SK-N-SH (cell line): ENCODE results near the gene NTN1. TPM values are rescaled to one million over a fixed set of nuclear protein-coding genes. Genes with fewer than 3 reads are reported as not detected.

ENCODE experiments used
- CTCF ChIA-PET: fragments of 300-600, 350-600 bp; formaldehyde crosslinking; extraction: SDS; loops from one replicate; lab custom pipeline; 2021; lab: Yijun Ruan, JAX
- POLR2A ChIA-PET: fragments of 350-600 bp; sonication (Branson Sonifier 250); formaldehyde crosslinking; extraction: SDS; loops from one replicate; lab custom pipeline; 2020; ENCODE audit warnings: antibody characterized with exemption, inconsistent platforms; lab: Yijun Ruan, JAX
- DNase-seq: peaks from one replicate; pipeline ENCODE4 v3.0.0; 2012
- H2AFZ ChIP-seq: fragments of 200-600 bp; sonication (generic); 2 replicates; pipeline ENCODE4 v1.8.1; 2016; ENCODE audit warnings: antibody characterized with exemption, mild to moderate bottlenecking, low read depth
- H3F3A ChIP-seq: fragments of 200-600 bp; sonication (generic); replicated peaks from 2 replicates; pipeline ENCODE3; 2016; ENCODE audit warnings: antibody characterized with exemption, mild to moderate bottlenecking; ENCODE audit not compliant: insufficient read depth
- H3K27ac ChIP-seq, 2 experiments: fragments of 200-500 bp in 1 of 2; fragments of 200-600 bp in 1 of 2; sonication (Bioruptor generic) in 1 of 2; sonication (generic), shearing (Covaris generic) in 1 of 2; 2 replicates each; pipeline versions ENCODE4 v1.5.1 to v1.6.1; 2014 to 2016; ENCODE audit warnings: low read depth in 2 of 2, inconsistent platforms in 1 of 2, low read length in 1 of 2, mild to moderate bottlenecking in 1 of 2, mixed read lengths in 1 of 2
- H3K27me3 ChIP-seq: fragments of 200-600 bp; sonication (generic), shearing (Covaris generic); 2 replicates; pipeline ENCODE4 v1.6.1; 2016; ENCODE audit warnings: mixed run types; ENCODE audit not compliant: insufficient read depth
- H3K36me3 ChIP-seq, 2 experiments: fragments of 200-500 bp in 1 of 2; fragments of 200-600 bp in 1 of 2; sonication (Bioruptor generic) in 1 of 2; sonication (generic) in 1 of 2; replicated peaks in 1 of 2; 2 replicates each; pipeline versions ENCODE3 to v1.5.1; 2014 to 2016; ENCODE audit warnings: low read length in 1 of 2, mild to moderate bottlenecking in 1 of 2; ENCODE audit not compliant: insufficient read depth in 2 of 2, control insufficient read depth in 1 of 2
- H3K4me1 ChIP-seq, 2 experiments: fragments of 200-500 bp in 1 of 2; fragments of 200-600 bp in 1 of 2; sonication (Bioruptor generic) in 1 of 2; sonication (generic), shearing (Covaris generic) in 1 of 2; 2 replicates each; pipeline versions ENCODE4 v1.5.1 to v1.6.1; 2014 to 2016; ENCODE audit warnings: low read depth in 1 of 2, low read length in 1 of 2, mixed run types in 1 of 2; ENCODE audit not compliant: insufficient read depth in 2 of 2, control insufficient read depth in 1 of 2
- H3K4me2 ChIP-seq: fragments of 200-600 bp; sonication (generic), shearing (Covaris generic); 2 replicates; pipeline ENCODE4 v1.6.1; 2017; ENCODE audit warnings: mixed run types
- H3K4me3 ChIP-seq, 2 experiments: fragments of 200-500 bp in 1 of 2; fragments of 200-600 bp in 1 of 2; sonication (Bioruptor generic) in 1 of 2; sonication (generic), shearing (Covaris generic) in 1 of 2; 2 replicates each; pipeline versions ENCODE4 v1.5.1 to v1.8.1; 2014 to 2016; ENCODE audit warnings: low read depth in 2 of 2, inconsistent platforms in 1 of 2, low read length in 1 of 2, mild to moderate bottlenecking in 1 of 2, mixed read lengths in 1 of 2, moderate library complexity in 1 of 2
- H3K79me2 ChIP-seq: fragments of 200-600 bp; sonication (generic); 2 replicates; pipeline ENCODE4 v1.8.1; 2017; ENCODE audit warnings: mild to moderate bottlenecking; ENCODE audit not compliant: insufficient read depth
- H3K9ac ChIP-seq: fragments of 200-600 bp; sonication (generic); 2 replicates; pipeline ENCODE4 v1.6.1; 2017; ENCODE audit warnings: mixed run types
- H3K9me2 ChIP-seq: fragments of 200-600 bp; sonication (generic); 2 replicates; pipeline ENCODE4 v1.6.1; 2017; ENCODE audit warnings: mixed run types
- H3K9me3 ChIP-seq: fragments of 200-600 bp; sonication (generic); 2 replicates; pipeline ENCODE4 v1.6.1; 2017; ENCODE audit warnings: mixed run types, mild to moderate bottlenecking, moderate library complexity
- H4K20me1 ChIP-seq: fragments of 200-600 bp; sonication (generic); 2 replicates; pipeline ENCODE4 v1.6.1; 2017; ENCODE audit warnings: mild to moderate bottlenecking, mixed run types; ENCODE audit not compliant: insufficient read depth
- CHD2 ChIP-seq: fragments of 150-350 bp; IDR thresholded peaks from 2 replicates; pipeline ENCODE4 v1.6.1; 2018; ENCODE audit warnings: low read length; ENCODE audit not compliant: partially characterized antibody
- CTCF ChIP-seq: fragments of 200-600 bp; sonication (generic); IDR thresholded peaks from 2 replicates; pipeline ENCODE4 v1.6.1; 2017; ENCODE audit warnings: antibody characterized with exemption, mild to moderate bottlenecking, moderate library complexity
- ELF1 ChIP-seq: IDR thresholded peaks from 2 replicates; pipeline ENCODE4 v1.4.0; 2012
- FOXJ3 ChIP-seq: sonication (generic); formaldehyde crosslinking; IDR thresholded peaks from 2 replicates; pipeline ENCODE4 v1.5.1; 2020; ENCODE audit warnings: mild to moderate bottlenecking, missing genetic modification reagents
- GATA2 ChIP-seq: sonication (generic); formaldehyde crosslinking; IDR thresholded peaks from 2 replicates; pipeline ENCODE4 v1.5.0; 2020; ENCODE audit warnings: mild to moderate bottlenecking, missing genetic modification reagents
- IRF3 ChIP-seq: fragments of 150-350 bp; IDR thresholded peaks from 2 replicates; pipeline ENCODE4 v1.6.1; 2016; ENCODE audit warnings: mild to moderate bottlenecking, low read depth, low read length
- JUND ChIP-seq: IDR thresholded peaks from 2 replicates; pipeline ENCODE4 v1.4.0; 2012
- MXI1 ChIP-seq: IDR thresholded peaks from 2 replicates; pipeline ENCODE4 v1.6.1; 2012; ENCODE audit warnings: mild to moderate bottlenecking, low read depth, low read length, improper control_type of control experiment
- NFIC ChIP-seq: IDR thresholded peaks from 2 replicates; pipeline ENCODE4 v1.4.0; 2012; ENCODE audit warnings: borderline replicate concordance
- NRF1 ChIP-seq: IDR thresholded peaks from 2 replicates; pipeline ENCODE4 v1.6.1; 2012; ENCODE audit warnings: low read depth, mild to moderate bottlenecking, low read length
- POLR2AphosphoS5 ChIP-seq: IDR thresholded peaks from 2 replicates; pipeline ENCODE4 v1.6.1; 2012; ENCODE audit warnings: low read depth, low read length
- RAD21 ChIP-seq: IDR thresholded peaks from 2 replicates; pipeline ENCODE4 v1.6.1; 2012; ENCODE audit warnings: mild to moderate bottlenecking, low read length
- RCOR1 ChIP-seq: fragments of 150-350 bp; IDR thresholded peaks from 2 replicates; pipeline ENCODE4 v1.6.1; 2017; ENCODE audit warnings: antibody characterized with exemption, low read length
- REST ChIP-seq: IDR thresholded peaks from 2 replicates; pipeline ENCODE4 v1.6.1; 2012; ENCODE audit warnings: mild to moderate bottlenecking, low read depth, low read length, moderate library complexity
- RFX5 ChIP-seq: IDR thresholded peaks from 2 replicates; pipeline ENCODE4 v1.6.1; 2012; ENCODE audit warnings: mild to moderate bottlenecking, improper control_type of control experiment, low read length
- RXRA ChIP-seq: IDR thresholded peaks from 2 replicates; pipeline ENCODE4 v1.4.0; 2012; ENCODE audit warnings: low read depth, mild to moderate bottlenecking, borderline replicate concordance
- SIN3A ChIP-seq: IDR thresholded peaks from 2 replicates; pipeline ENCODE4 v1.6.1; 2012; ENCODE audit warnings: low read depth, mild to moderate bottlenecking, low read length, moderate library complexity, borderline replicate concordance
- SMC3 ChIP-seq: IDR thresholded peaks from 2 replicates; pipeline ENCODE4 v1.6.1; 2012; ENCODE audit warnings: low read depth, low read length, improper control_type of control experiment
- WGBS: methylation state at CpG from one replicate; pipeline ENCODE4 v1.1.6; 2017; ENCODE audit warnings: low lambda C conversion rate; 5-methylcytosine and 5-hydroxymethylcytosine counted together
- polyA plus RNA-seq, 3 experiments: library from polyadenylated mRNA; depleted of rRNA; stranded (reverse); fragments of >200 nt; gene quantifications; 2 replicates each; pipeline ENCODE4 v1.2.3, GENCODE V29; 2012
- TF ChIP-seq, protein P1 (sequence below): fragments of 150-350 bp; IDR thresholded peaks from 2 replicates; pipeline ENCODE4 v1.6.1; 2017; ENCODE audit warnings: antibody characterized with exemption, low read length, low read depth, borderline replicate concordance
- TF ChIP-seq, protein P2 (sequence below): IDR thresholded peaks from 2 replicates; pipeline ENCODE4 v1.4.0; 2012; ENCODE audit warnings: low read depth, borderline replicate concordance
- TF ChIP-seq, protein P3 (sequence below): IDR thresholded peaks from 2 replicates; pipeline ENCODE4 v1.4.0; 2012; ENCODE audit warnings: low read depth, borderline replicate concordance
- TF ChIP-seq, protein P4 (sequence below): IDR thresholded peaks from 2 replicates; pipeline ENCODE4 v1.4.0; 2012; ENCODE audit warnings: low read depth

Gene NTN1
- polyA plus RNA-seq, 1 of the 3 experiments (the other 2 are of a cell fraction) = 0.05 TPM

DNA sequence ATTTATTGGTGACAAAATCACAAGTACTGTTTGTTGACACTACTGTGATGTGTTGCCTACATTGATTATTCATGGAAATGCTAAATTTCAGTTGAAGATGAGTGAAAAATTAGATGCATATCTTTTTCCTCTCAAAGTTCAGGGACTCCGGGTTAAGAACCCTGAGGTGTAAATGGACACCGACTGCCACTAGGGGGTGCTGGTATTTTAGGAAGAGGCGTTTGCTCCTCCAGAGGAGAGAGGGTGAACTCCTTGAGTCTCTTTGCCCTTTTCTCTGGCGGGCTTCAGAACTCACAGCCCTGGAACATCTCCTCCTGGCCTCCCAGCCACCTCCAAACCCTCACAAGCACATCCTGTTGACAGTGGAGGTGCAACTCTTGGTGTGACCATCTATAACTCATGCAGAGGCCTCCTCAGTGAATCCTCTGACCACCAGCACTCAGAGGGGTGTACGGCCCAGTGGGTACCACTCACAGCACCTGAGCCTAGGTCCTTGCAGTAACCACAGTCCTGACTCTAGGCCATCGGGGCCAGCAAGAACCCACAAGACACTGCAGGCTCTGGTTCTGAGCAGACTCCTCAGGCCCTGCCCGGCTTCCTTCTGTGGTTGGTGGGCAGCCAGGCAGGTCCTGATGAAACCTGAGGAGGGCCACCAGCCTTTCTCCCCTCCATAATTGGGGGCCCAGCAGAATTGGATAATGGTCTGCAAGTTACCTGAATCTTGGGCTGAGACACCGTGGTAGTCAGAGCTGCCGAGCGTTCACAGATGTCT lies 29.6 kb upstream of the NTN1 start:
- peak; percentile 53 for DNase-seq
- Histone ChIP-seq H3K9me3 (no peaks in the 10 kb centered on the region), H3K27ac (no peak overlapping the region), H3K27me3 (no peaks in the 10 kb centered on the region; the same call in 1 of the 2 replicates), H3K4me3 (peak overlapping the region in 1 of 2 experiments; percentile 48; a peak in 1 of 4 replicates), H3K4me1 (no peaks in the 10 kb centered on the region), H3K36me3 (no peaks in the 10 kb centered on the region), H3F3A (no peaks in the 10 kb centered on the region), H3K9me2 (no peaks in the 10 kb centered on the region), H2AFZ (no peak overlapping the region), H3K9ac (no peak overlapping the region), H3K79me2 (no peaks in the 10 kb centered on the region), H4K20me1 (no peaks in the 10 kb centered on the region), H3K4me2 (no peak overlapping the region)
- TF ChIP-seq, protein P1, sequence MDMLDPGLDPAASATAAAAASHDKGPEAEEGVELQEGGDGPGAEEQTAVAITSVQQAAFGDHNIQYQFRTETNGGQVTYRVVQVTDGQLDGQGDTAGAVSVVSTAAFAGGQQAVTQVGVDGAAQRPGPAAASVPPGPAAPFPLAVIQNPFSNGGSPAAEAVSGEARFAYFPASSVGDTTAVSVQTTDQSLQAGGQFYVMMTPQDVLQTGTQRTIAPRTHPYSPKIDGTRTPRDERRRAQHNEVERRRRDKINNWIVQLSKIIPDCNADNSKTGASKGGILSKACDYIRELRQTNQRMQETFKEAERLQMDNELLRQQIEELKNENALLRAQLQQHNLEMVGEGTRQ = no peak
- TF ChIP-seq CHD2 (no peak), ELF1 (no peak), REST (no peak), RFX5 (no peak), JUND (no peak), NFIC (no peak), RXRA (no peak), GATA2 (CRISPR knock-in tag) (no peak), MXI1 (no peak), SMC3 (peak; percentile 56), POLR2AphosphoS5 (no peak), RCOR1 (no peak), SIN3A (no peak), CTCF (peak; percentile 71), IRF3 (no peak), NRF1 (no peak), RAD21 (peak; percentile 71), FOXJ3 (CRISPR knock-in tag) (no peak)
- TF ChIP-seq, protein P2, sequence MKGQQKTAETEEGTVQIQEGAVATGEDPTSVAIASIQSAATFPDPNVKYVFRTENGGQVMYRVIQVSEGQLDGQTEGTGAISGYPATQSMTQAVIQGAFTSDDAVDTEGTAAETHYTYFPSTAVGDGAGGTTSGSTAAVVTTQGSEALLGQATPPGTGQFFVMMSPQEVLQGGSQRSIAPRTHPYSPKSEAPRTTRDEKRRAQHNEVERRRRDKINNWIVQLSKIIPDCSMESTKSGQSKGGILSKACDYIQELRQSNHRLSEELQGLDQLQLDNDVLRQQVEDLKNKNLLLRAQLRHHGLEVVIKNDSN = no peak
- TF ChIP-seq, protein P3, sequence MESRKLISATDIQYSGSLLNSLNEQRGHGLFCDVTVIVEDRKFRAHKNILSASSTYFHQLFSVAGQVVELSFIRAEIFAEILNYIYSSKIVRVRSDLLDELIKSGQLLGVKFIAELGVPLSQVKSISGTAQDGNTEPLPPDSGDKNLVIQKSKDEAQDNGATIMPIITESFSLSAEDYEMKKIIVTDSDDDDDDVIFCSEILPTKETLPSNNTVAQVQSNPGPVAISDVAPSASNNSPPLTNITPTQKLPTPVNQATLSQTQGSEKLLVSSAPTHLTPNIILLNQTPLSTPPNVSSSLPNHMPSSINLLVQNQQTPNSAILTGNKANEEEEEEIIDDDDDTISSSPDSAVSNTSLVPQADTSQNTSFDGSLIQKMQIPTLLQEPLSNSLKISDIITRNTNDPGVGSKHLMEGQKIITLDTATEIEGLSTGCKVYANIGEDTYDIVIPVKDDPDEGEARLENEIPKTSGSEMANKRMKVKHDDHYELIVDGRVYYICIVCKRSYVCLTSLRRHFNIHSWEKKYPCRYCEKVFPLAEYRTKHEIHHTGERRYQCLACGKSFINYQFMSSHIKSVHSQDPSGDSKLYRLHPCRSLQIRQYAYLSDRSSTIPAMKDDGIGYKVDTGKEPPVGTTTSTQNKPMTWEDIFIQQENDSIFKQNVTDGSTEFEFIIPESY = no peak
- TF ChIP-seq, protein P4, sequence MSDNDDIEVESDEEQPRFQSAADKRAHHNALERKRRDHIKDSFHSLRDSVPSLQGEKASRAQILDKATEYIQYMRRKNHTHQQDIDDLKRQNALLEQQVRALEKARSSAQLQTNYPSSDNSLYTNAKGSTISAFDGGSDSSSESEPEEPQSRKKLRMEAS = no peak
- WGBS = 35% methylated on average over 10 of the region's 10 CpGs
- CTCF ChIA-PET = interaction anchor here (0.8 to 1.0 kb wide), 2 partner anchors 49 to 530 kb away, joined by 3 read pairs; no protein-coding TSS in a partner anchor
- POLR2A ChIA-PET = no interaction called here
